Measurements from ENCODE around the gene ADIPOR2. TPM values are rescaled to one million over a fixed set of nuclear protein-coding genes. Genes with fewer than 3 reads are reported as not detected.

Gene ADIPOR2
- total RNA-seq, 1 donor from 2014 or later = 36.2 TPM

GRCh38 chr12:1829306-1829900 is 138.5 kb downstream of the ADIPOR2 start:
- no peak for DNase-seq (ENCODE audit: low read depth in 2 of 2)

- DNase-seq (ENCODE audit: low read depth in 2 of 2) = no peak
Observed at GRCh38 chr12:1830401-1830845, 139.6 kb downstream of the ADIPOR2 start.

GRCh38 chr12:1830981-1831963 is 140.4 kb downstream of the ADIPOR2 start:
- peak; percentile 42 to 72 for DNase-seq (ENCODE audit: low read depth in 2 of 2)

- no peak for DNase-seq (ENCODE audit: low read depth in 2 of 2)
Observed at GRCh38 chr12:1832801-1833595, 142.1 kb downstream of the ADIPOR2 start.

- DNase-seq (ENCODE audit: low read depth in 2 of 2) = no peak
Observed at GRCh38 chr12:1833596-1834028, 142.7 kb downstream of the ADIPOR2 start.

- no peak for DNase-seq (ENCODE audit: low read depth in 2 of 2)
Observed at GRCh38 chr12:1834186-1834925, 143.5 kb downstream of the ADIPOR2 start.

GRCh38 chr12:1835211-1836131 is 144.6 kb downstream of the ADIPOR2 start:
- no peak for DNase-seq (ENCODE audit: low read depth in 2 of 2)

GRCh38 chr12:1836241-1836803 is 145.5 kb downstream of the ADIPOR2 start:
- no peak for DNase-seq (ENCODE audit: low read depth in 2 of 2)

GRCh38 chr12:1836854-1837421 is 146.1 kb downstream of the ADIPOR2 start:
- DNase-seq (ENCODE audit: low read depth in 2 of 2) = no peak

GRCh38 chr12:1837541-1838204 is 146.8 kb downstream of the ADIPOR2 start:
- peak in 1 of 2 donors; percentile 37 for DNase-seq (ENCODE audit: low read depth in 2 of 2)

Other genes with a start within 250 kb of the ADIPOR2 start
- 10.9 and 18.3 TPM in 2 replicates for gene FBXL14, start 96.5 kb upstream of the ADIPOR2 start, total RNA-seq
- gene WNT5B, start 61.8 kb upstream of the ADIPOR2 start, total RNA-seq = 0.13 and 0.51 TPM in 2 replicates
- gene LRTM2, start 129.5 kb downstream of the ADIPOR2 start, total RNA-seq = not detected in 2 replicates
- gene CACNA2D4, start 227.6 kb downstream of the ADIPOR2 start, total RNA-seq = under 0.01 and 0.26 TPM in 2 replicates

All from dermis microvascular lymphatic vessel endothelial cell (primary cell).